Heart left ventricle (tissue), 16 donors: ENCODE data around the gene CAMK2B. TPM values are rescaled to one million over a fixed set of nuclear protein-coding genes. Genes with fewer than 3 reads are reported as not detected.

Source experiments
- ATAC-seq, 4 donors: fragments of 200-7000 bp; cut with Tn5 transposase; one replicate each; pipeline ENCODE4 v1.9.1; 2020 to 2022; ENCODE audit warnings: moderate library complexity in 4 of 4, mild to moderate bottlenecking in 3 of 4, moderate number of reproducible peaks in 1 of 4
- DNase-seq, 5 donors: peaks; one replicate each; pipeline ENCODE4 v3.0.0-alpha.2; 2020
- H3K27ac ChIP-seq, 12 donors: fragments of 200-600 bp; sonication (generic) in 4 of 12; one replicate each; pipeline versions ENCODE4 v1.5.0 to v1.8.0; 2016 to 2022; ENCODE audit warnings: mild to moderate bottlenecking in 2 of 12
- H3K27me3 ChIP-seq, 9 donors: fragments of 200-600 bp; sonication (generic) in 2 of 9; one replicate each; pipeline versions ENCODE4 v1.5.1 to v1.8.0; 2016 to 2022; ENCODE audit warnings: mild to moderate bottlenecking in 3 of 9
- H3K36me3 ChIP-seq, 9 donors: fragments of 200-600 bp; sonication (generic) in 2 of 9; one replicate each; pipeline versions ENCODE4 v1.5.0 to v1.8.0; 2018 to 2022; ENCODE audit warnings: mild to moderate bottlenecking in 2 of 9
- H3K4me1 ChIP-seq, 12 donors: fragments of 200-600 bp; sonication (generic) in 4 of 12; one replicate each; pipeline versions ENCODE4 v1.5.0 to v1.8.0; 2016 to 2022; ENCODE audit warnings: mild to moderate bottlenecking in 3 of 12
- H3K4me3 ChIP-seq, 12 donors: fragments of 200-600 bp; sonication (generic) in 4 of 12; one replicate each; pipeline versions ENCODE4 v1.5.0 to v1.8.0; 2017 to 2022; ENCODE audit warnings: mild to moderate bottlenecking in 9 of 12, moderate library complexity in 4 of 12
- H3K9me3 ChIP-seq, 12 donors: fragments of 200-600 bp; sonication (generic) in 4 of 12; one replicate each; pipeline versions ENCODE4 v1.5.0 to v1.8.0; 2016 to 2022; ENCODE audit warnings: mild to moderate bottlenecking in 1 of 12
- POLR2A ChIP-seq, 2 donors: fragments of 450-650 bp; IDR thresholded peaks; one replicate each; pipeline ENCODE4 v1.6.1; 2017; ENCODE audit warnings: antibody characterized with exemption in 2 of 2, mild to moderate bottlenecking in 2 of 2, moderate library complexity in 2 of 2
- WGBS, 4 donors: extraction: QIAGEN DNeasy Blood & Tissue Kit in 2 of 4; methylation state at CpG; one replicate each; pipeline versions ENCODE4 v1.1.5 to v1.1.7; 2013 to 2018; 5-methylcytosine and 5-hydroxymethylcytosine counted together
- intact Hi-C, 10 donors: fragments of 100-400 bp; cut with DNase I; formaldehyde crosslinking; loops; one replicate each; pipeline versions ENCODE4 v1.11.1 to v1.14.2; 2022
- polyA plus RNA-seq, 2 donors: library from polyadenylated mRNA; stranded (reverse); fragments of 200-250 nt; gene quantifications; one replicate each; pipeline ENCODE4 v1.2.3, GENCODE V29; 2013
- total RNA-seq, 9 donors: library from RNA; depleted of rRNA in 2 of 9; stranded (reverse); fragments of >200 nt in 2 of 9; fragmentation: NEBNext Ultra II Directional in 3 of 9; extraction: Animal tissue kit (Norgen Biotek cat#: 25700) in 3 of 9; gene quantifications; one replicate each; pipeline versions ENCODE4 v1.1.0 to v1.2.4, GENCODE V29; 2016 to 2023
- TF ChIP-seq, protein P1 (sequence below), 12 donors: fragments of 200-600 bp; sonication (generic) in 4 of 12; IDR thresholded peaks; one replicate each; pipeline versions ENCODE4 v1.5.0 to v1.8.0; 2018 to 2022; ENCODE audit warnings: antibody characterized with exemption in 12 of 12, mild to moderate bottlenecking in 5 of 12
- donor health status: ischemic (EF 13 %, LVEDD 7.1; RV severe dilation, severe dysfunction).
- donor health status: healthy with polysubstance abuse.
- donor health status: DM: no; HTN: yes; CAD: no.
- donor health status: DM: no; HTN: no; CAD: no.
- donor health status: ischemic (EF 25% LVEDD 6.9; RV normal size, moderate dysfunction).
- donor health status: ischemic (EF 25% LVEDD 5.7; RV mildly dilated, moderate dysfunction).
- donor health status: healthy.
- donor health status: DM: yes; HTN: yes; CAD: no.
- donor health status: ischemic (EF 35%, LVEDD 5.7; RV mildly dilated, moderate dysfunction).
- donor health status: nonischemic (EF 11% LVEDD 7.7; RV severe dilation, severe dysfunction).
- donor health status: DM: yes; HTN: yes; CAD: no.
- donor health status: PGD.
- donor health status: ischemic (EF 29% LVEDD 5.4; RV normal size, mild dysfunction).
- donor health status: nonischemic (EF 23%, LVEDD 6.1; RV moderate dilation, normal function).

Gene CAMK2B
- total and polyA plus RNA-seq, 11 donors, result 35.7 to 141 (median 103) TPM

DNA sequence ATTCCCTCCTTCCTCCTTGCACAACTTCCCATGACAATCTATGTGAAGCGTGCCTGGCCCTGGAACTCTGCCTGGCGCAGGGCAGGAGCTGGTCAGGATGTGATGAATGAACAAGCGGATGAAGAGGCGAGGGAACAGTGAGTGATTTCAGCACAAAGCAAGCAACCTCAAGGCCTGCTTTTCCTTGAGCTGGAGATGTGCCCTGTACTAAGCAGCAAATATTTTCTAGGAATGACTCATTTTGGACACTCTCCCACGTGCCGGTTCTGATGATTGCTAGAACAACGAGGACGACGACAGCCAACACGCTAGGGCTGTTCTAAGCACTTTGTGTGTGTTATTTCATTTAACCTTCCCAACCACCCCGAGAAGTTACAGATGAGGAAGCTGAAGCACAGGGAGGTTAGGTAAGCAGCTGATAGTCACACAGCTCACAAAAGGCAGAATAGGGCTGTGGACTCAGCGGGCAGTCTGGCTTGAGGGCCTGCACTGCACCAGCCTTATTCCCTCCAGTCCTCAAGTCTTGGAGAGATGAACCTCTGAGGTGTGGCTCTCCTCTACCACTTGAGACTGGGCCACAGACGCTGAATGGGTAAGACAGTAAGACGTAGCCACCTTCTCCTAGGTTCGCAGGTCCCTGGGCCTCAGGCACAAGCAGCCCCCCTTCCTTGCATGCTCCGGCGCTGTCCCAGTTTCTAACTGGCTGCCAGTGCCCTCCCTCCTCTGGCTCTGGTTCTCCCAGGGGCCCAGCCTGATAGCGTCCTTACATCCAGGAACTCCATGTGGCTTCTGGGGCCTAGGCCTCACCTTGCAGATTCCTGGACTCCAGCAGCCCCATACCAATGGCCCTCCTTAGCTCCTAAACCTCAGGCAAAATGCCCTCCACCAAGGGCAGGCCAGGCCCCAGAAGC is 65.6 kb downstream of the CAMK2B start:
- no peaks in the 10 kb centered on the region for H3K9me3 ChIP-seq
- no peak for TF ChIP-seq POLR2A (IDR thresholded peaks at IDR 0.05)
- TF ChIP-seq, protein P1, sequence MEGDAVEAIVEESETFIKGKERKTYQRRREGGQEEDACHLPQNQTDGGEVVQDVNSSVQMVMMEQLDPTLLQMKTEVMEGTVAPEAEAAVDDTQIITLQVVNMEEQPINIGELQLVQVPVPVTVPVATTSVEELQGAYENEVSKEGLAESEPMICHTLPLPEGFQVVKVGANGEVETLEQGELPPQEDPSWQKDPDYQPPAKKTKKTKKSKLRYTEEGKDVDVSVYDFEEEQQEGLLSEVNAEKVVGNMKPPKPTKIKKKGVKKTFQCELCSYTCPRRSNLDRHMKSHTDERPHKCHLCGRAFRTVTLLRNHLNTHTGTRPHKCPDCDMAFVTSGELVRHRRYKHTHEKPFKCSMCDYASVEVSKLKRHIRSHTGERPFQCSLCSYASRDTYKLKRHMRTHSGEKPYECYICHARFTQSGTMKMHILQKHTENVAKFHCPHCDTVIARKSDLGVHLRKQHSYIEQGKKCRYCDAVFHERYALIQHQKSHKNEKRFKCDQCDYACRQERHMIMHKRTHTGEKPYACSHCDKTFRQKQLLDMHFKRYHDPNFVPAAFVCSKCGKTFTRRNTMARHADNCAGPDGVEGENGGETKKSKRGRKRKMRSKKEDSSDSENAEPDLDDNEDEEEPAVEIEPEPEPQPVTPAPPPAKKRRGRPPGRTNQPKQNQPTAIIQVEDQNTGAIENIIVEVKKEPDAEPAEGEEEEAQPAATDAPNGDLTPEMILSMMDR (IDR thresholded peaks at IDR 0.05), result no peak
- ATAC-seq (peak in 2 of 4 donors; percentile 5 to 31), DNase-seq (peak in 4 of 5 donors; percentile 39 to 70 (median 54))
- WGBS, 4 donors, result 41 to 55% (median 49%) methylated on average over 18 of the region's 18 CpGs
- intact Hi-C loops, result loop anchor here in 2 of 10 donors (5.0 to 10.0 kb wide), 3 partner anchors 32 to 55 kb away; partner anchors contain the start of gene YKT6 (in 1 of the 2)
- no peaks in the 10 kb centered on the region for H3K27me3 ChIP-seq
- no peak overlapping the region for H3K4me3 ChIP-seq
- peak overlapping the region; percentile 68 to 96 (median 88) for H3K27ac ChIP-seq
- no peaks in the 10 kb centered on the region for H3K36me3 ChIP-seq
- peaks cover 18 to 96% (median 69%) of the 10 kb centered on the region in 12 donors for H3K4me1 ChIP-seq

DNA sequence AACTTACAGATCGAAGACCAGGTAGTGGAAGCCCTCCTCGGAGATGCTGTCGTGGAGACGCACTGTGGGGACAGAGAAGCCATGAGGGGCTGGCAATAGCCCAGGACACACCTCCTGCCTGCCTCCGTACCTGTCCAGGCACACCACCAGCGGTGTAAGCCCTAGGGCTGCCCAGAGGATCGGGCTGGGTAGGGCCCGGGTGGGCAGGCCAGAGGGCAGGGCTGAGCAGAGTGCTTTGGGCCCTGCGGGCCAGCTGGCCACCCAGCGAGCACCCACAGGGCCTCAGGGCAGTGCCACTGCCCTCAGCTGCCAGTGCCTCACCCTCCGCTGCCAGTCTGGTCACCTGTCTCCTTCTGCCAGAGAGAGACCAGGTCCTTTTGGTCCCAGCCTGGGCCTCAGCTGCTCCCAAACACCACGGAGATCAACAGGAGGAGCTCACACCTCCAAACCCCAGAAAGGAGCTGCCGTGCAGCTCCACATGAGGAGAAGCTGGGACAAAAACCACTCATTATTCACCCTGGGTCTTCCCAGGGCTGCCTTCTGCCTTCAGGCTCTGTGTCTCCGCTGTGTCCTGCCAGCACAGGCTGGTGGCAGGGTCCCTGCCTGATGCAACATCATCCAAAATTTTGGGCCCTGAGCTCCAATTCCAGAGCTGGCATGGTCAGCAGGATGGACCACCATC is 66.4 kb downstream of the CAMK2B start:
- ATAC-seq, result peak in 2 of 4 donors; percentile 2 to 10
- WGBS, 4 donors, result 73 to 89% (median 74%) methylated on average over 5 to 14 of the region's 14 CpGs
- H3K9me3 ChIP-seq, result no peaks in the 10 kb centered on the region
- H3K4me1 ChIP-seq, result peaks cover 18 to 88% (median 64%) of the 10 kb centered on the region in 12 donors
- no peak for TF ChIP-seq POLR2A (IDR thresholded peaks at IDR 0.05)
- TF ChIP-seq, protein P1 (IDR thresholded peaks at IDR 0.05), result no peak
- peak overlapping the region; percentile 68 to 96 (median 88) for H3K27ac ChIP-seq
- no peak overlapping the region for H3K4me3 ChIP-seq
- H3K27me3 ChIP-seq, result no peaks in the 10 kb centered on the region
- H3K36me3 ChIP-seq, result no peaks in the 10 kb centered on the region
- intact Hi-C loops, result loop anchor here in 2 of 10 donors (5.0 kb wide), 2 partner anchors 33 to 48 kb away; no protein-coding TSS in a partner anchor
- DNase-seq, result no peak

DNA sequence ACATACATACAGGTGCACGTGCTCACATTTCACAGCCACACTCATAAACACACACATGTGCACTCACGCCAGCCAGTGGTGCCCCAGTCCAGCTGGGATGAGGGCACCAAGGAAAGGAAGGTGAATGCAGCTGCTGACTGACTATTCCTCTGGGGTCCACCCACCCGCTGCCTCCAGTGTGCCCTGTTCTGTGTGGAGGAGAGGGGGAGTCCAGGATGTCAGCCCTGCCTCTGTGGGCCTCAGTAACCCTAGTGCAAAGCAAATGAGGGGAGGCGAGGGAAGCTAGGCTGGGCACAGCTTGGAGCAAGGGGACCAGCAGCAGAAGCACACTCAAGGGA is 67.0 kb downstream of the CAMK2B start:
- no peak for ATAC-seq
- Histone ChIP-seq H3K9me3 (no peaks in the 10 kb centered on the region), H3K4me1 (peaks cover 18 to 82% (median 59%) of the 10 kb centered on the region in 12 donors), H3K36me3 (no peaks in the 10 kb centered on the region), H3K27me3 (no peaks in the 10 kb centered on the region), H3K27ac (peak overlapping the region; percentile 68 to 96 (median 88)), H3K4me3 (no peak overlapping the region)
- no peak for DNase-seq
- 47 to 55% (median 49%) methylated on average over 3 to 4 of the region's 4 CpGs for WGBS, 4 donors
- TF ChIP-seq, protein P1 (IDR thresholded peaks at IDR 0.05), result no peak
- intact Hi-C loops, result loop anchor here in 2 of 10 donors (5.0 kb wide), 2 partner anchors 34 to 49 kb away; no protein-coding TSS in a partner anchor
